ENCODE measurements around the gene IFITM1.
"Not testable (repeated sequence)": the region's sequence is repeated elsewhere in the genome, so short reads cannot be mapped to it uniquely, and the experiment has no call there.

IFITM1 gene

DNA sequence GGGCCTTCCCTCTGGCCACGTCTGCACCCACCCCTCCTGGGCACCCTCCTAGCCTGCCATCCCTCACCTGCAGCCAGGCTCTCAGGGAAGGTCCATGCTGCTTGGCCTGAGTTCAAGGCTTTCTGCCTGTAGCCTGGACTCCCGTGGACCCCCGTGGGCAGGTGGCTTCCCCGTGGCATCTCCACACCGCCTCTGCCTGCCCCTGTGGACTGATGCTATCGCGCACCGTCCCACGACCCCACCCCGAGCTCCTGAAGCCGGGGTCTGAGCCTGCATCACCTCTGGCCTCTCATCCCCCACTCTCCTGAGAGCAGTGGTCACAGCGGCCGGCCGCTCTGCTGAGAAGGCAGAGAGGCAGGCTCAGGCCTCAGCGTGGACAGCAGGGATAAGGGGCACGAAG is 19.1 kb upstream of the IFITM1 start:
- no peak for DNase-seq

DNA sequence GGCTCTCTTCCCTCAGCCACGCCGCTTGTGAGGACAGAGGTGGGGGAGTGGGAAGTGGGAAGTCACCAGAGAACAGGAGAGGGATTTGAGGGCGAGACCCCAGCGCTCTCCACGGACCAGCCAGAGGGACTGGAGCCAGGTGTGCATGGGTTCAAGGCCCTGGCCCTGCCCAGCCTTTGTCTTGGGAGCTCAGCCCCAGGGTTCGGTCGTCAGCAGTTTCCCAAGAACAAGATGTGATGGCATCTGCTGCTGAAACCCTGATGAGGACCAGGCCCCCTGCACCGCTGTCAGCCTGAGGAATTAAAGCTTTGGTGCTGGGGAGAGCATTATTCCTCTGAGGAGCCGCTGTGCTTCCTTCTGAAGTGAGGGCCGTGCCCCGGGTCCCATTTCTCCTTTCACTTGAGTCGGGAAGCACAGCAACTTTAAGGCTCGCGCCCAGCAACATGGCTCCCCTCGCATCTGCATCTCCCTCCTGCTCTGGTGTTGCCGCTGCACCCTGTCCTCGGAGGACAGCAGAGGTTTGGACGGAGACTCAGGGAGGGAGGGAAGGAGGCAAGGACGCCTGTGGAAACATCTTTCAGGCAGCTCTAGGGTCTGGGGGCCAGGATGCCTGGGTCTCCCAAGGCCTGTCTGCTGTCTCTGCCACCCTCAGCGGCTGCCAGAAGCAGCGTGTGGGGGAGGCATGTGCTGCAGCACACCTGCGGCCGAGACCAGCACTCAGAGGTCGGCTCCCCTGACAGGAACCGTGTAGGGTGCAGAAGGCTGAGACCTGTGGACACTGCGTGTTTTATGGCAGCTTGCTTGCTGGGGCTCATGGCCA is 18.3 kb upstream of the IFITM1 start:
- no peak for DNase-seq

DNA sequence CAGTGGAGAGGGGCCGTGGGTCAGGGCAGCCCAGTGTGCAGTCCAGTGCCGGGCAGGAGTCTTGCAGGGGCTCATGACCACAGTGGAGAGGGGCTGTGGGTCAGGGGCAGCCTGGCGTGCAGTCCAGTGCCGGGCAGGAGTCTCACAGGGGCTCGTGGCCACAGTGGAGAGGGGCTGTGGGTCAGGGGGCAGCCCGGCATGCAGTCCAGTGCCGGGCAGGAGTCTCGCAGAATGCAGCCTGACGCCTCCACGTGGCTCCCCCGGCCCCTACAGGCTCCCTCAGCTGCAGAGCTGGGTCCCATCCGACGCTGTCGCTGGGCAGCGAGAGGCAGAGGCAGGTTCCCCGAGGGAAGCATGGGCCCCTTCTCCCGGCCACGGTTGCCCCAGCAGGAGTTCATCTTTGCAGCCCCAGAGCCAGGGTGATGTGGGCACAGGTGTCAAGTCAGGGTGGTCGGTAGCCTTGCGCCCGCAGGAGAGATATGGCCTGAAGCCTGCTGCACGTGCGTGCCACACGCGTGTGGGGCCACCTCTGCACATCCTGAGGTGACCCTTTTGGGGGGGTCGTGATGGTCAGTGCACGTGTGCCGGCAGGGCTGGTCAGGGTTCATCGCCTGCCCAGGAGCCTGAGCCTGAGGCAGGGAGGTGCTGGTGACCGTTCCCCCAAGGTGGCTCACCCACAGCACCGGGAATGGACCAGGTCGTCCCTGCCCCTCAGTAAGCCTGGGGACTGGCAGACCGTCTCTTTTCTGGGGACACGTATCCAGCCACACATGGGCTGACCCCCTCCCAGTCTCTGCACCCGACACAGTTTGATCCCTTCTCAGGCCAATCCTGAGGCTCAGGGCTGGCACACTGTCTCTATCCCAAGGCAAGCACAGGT is 17.4 kb upstream of the IFITM1 start:
- no peak for DNase-seq

DNA sequence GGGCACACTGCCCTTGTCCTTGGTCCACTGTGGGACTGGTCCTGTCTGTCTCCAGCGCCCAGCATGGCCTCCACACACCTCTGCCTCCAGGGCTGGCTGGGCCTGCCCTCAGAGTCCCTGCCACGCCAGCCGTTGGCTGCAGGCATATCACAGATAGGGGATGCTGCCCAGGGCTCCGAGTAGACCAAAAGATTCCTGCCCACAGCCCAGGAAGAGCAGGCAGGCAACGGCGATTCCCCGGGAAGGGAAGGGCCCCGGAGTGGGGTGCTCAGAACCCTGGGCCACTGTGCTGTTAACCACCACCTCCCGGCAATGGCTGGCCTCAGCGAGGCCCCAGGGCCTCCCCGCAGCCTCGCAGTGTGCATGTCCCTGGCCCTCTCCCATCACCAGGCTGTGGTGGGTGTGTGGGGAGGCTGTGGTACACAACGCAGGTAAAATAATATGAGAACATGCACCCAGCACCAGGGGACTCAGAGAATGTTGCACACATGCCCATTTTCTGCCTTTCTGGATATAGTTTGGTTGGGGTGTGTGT is 16.7 kb upstream of the IFITM1 start:
- DNase-seq = no peak

DNA sequence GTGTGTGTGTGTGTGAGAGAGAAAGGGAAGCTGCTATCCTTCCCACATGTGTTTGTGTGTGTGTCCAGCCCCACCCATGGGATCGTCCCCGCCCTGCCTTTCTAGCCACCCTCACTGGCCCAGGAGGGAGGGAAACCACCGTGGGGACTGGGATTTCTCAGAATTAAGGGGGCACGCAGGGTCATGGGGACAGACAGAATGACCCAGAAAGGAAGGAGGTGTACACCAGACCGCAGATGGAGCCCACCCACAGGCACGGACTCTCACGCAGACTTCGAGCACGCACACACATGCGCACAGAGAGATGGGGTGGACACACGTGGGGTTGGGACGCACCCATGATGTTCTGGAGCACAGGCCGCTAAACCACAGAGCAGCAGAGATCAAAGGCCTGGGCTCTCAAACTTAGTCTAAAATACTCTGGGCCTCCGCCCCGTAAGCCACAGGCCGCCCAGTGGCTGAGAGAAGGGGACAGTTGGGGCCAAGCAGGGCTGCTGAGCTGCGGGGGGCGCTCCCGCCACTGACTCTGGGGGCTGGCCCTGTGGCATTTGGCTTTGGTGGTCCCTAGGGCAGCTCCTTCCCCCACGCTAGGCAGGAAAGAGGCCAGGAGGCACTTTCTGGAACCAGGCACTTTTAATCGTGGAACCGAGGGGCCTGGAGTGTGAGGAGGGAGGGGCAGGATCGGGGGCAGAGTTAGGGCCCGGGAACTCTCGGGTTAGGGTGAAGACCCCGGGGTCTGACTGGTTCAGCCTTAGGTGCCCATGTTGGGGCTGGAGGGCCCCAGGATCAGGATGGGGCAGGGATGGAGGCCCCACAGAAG is 16.0 kb upstream of the IFITM1 start:
- no peak for DNase-seq

DNA sequence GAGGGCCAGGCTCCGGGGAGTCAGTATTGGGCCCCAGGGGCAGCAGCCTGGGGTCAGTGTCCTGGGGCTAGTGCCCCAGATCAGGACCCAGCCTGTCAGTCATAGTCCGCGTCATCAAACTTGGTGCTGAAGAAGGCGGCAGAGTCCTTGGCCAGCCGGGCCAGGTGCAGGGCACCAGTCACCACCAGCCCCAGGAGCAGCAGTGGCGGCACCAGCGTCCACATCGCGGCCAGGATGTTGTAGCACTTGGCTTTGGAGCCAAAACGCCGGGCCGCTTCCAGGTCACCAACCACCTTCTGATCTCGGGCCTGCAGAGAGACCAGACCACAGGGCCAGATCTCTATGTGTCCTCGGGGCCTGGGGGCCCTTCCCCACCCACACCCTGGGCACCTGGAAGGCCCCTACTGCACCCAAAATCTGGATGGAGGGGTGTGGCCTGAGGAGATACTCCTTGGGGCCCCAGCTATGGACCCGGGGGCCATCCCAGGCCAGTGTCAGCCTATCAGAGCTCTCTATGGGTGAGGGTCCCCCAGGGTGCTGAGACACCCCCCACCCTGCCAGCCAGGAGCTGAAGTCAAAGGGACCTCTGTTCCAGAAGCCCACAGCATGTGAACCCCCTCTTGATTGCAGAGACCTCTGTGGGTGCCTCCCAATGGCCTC is 15.3 kb upstream of the IFITM1 start:
- no peak for DNase-seq

DNA sequence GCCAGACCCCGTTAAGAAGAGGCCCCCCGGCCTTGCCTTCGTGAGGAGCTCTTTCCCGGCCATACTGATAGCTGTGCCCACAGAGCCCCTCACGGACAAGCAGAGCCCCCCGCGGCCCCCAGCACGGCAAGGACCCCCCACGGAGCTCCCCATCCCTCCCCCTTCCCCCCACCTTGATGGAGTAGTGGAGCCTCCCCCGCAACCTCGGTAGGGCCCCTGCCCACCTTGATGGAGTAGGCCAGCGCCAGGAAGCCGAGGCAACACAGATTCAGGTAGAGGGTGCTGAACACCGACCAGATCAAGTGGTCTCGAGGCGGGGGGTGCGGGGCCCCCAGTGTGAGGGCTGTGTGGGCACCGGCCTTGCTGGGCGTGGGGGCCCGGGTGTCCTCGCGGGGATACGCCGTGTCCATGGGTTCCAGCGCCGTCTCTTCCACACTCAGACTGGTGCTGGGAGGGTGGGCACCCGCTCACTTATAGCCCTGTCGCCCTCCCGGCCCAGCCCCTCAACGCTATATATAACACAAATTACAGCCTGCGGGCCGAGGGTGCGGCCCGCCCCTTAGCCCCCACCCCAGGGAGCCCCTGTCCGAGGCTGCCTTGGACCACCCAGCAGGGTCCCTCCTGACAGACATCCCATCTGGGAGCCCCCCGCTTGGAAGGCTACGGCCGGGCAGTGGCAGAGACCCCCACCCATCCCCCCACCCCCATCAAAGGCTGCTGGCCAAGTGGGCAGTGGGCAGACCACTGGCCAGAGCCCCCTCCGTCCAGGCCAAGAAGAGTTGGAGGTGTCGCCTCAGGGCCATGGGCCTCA is 14.6 kb upstream of the IFITM1 start, which contains the start of gene IFITM5:
Gene IFITM5, minus strand, starts transcription at position 446 of the 811 bp plus-strand sequence. Its CDS starts 36 bp downstream, at position 410.
- DNase-seq = no peak

DNA sequence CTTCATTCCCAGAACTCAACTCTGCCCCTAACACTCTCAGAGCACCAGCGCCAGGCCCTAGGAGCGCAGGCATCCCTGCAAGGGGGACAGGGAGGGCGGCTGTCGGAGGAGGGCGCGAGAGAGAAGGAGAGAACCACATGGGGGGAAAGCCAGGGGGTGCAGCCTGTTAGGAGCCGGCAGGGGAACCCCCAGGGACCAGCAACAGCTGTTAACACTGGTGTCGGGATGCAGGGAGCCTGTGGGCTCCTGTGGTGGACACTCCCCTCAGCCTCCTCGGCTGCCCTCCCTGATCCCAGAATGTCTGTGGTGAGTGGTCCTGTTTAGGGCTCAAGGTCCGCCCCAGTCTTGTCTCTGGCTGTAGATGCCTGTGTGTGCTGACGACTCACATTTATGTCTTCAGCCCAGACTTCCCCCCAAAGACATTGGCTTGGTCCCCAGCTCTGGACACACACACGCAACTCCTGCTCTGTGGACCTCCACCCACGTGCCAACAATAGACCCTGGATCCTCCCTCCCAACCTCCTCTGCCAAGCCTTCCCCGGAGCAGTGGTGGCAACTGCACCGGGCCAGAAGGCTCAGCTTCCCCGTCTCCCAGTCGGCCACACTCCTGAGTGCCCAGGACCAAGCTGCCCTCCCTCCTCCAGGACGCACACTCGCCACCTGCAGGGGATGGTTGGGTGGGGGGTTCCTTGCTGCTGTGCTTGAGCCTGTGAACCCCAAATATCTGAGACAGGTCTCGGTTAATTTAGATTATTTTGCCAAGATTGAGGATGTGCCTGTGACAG is 13.7 kb upstream of the IFITM1 start:
- DNase-seq = no peak

DNA sequence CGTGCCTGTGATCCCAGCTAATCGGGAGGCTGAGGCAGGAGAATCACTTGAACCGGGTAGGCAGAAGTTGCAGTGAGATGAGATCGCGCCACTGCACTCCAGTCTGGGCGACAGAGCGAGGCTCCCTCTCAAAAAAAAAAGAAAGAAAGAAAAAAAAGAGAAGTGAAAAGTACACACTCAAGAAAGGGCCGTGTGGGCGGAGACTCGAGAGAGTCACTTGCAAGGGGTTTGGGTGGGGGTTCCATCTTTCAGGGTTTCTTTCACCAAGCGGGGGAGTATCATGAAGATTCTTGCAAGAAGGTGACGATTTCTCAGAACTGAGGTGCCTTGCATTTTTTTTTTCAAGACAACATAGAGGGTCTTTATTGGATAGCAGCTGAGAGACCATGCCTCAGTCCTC is 10.5 kb upstream of the IFITM1 start:
- no peak for DNase-seq

DNA sequence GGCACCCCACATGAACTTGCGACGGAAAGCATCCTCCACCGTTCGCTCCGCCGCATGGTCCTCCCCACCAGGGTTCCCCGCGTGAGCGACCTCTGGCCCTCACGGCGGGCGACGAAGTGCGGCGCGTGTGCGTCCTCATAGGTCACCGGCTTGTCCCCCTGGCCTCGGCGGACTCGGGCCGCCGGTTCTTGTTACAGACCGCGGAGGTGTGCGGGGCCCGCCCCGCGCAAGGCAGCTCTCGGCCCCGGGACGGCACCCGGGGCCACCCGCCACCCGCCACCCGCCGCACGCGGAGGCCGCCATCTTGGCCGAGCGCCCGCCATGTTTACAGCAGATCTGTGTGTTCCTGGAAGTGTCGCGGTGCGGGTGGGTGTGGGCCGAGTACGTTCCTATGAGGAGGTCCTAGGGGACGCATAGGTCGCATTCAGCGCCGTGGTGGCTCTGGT is 9.8 kb upstream of the IFITM1 start:
- no peak for DNase-seq

DNA sequence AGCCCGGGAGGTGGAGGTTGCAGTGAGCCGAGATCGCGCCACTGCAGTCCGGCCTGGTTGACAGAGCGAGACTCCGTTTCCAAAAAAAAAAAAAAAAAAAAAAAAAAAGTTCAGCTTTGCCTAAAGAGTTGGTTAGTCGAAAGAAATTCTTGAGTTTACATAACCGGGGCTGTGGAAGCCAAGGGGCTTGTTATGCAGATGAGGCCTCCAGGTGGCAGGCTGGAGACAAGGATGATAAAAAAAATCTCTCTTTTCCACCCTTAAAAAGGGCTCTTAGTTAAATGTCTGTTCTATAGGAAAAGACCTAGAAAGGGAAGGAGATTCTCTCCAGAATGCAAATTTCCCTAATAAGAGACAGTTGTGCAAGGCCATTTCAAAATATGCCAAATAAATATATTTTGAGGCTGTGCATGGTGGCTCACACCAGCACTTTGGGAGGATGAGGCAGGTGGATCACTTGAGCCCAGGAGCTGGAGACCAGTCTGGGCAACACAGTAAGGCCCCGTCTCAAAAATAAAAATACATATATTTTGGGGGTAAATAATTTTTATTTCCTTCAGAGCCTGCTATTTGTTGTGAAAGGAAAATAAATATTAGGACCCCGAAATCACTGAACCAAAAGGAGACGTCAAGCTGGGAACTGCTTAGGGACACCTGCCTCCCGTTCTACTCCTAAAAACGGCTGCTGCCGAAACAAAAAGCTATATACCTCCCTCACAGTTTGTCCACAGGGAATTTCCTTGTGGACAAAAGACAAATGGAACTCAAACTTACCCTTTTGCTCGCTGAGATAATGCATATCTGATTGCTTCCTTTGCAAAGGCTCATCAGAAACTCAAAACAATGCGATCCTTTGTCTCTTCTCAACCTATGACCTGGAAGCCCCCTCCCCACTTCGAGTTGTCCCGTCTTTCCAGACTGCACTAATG is 8.7 kb upstream of the IFITM1 start:
- DNase-seq = peak; percentile 64

DNA sequence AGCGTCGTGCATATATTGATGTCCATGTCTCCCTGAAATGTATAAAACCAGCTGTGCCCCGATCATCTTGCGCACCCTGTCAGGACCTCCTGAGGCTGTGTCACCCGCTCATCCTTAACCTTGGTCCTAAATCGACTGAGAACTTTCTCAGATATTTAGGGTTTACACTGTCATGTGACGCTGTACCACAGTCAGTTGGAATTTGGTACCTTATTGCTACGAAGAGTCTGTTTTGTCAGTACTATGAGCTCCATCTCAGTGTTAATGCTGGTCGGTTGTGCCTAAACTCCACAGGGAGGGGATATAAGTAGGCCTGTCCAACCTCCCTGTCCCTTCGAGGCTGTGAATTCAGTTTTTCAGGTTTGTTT is 8.0 kb upstream of the IFITM1 start:
- no peak for DNase-seq

DNA sequence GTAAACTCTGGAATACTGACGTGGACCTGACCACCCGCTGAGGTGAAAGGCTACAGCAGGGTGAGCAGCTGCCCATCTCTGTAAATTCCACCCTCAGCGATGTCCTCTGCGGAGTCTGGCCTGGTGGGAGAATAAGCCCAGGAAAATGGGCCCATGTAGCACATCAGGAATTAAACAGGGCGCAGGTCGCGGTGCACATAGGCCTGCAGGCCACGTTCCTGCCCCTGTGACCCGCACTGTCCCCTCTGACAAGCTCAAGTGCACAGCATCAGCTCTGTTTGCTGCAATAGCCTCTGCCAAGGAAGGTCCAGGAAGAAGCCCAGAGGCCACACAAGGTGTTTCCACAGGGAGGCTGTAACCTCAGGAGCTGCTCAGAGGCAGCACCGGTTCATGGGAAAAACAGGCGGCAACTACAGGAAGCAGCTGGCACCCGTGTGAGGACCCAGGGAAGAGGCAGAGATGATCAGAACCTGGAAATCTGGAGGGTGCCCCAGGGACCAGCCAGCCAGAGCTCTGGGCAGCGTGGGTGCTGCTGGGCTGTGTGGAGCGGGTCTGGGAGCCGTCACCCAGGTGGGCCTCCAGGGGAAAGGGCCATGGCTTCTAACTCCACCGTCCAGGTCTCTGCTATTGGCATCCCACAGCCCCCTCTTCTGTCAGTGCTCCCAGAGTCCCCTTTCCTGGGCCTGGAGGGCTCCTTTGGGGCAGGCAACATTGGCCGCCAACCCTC is 7.0 kb upstream of the IFITM1 start:
- no peak for DNase-seq

DNA sequence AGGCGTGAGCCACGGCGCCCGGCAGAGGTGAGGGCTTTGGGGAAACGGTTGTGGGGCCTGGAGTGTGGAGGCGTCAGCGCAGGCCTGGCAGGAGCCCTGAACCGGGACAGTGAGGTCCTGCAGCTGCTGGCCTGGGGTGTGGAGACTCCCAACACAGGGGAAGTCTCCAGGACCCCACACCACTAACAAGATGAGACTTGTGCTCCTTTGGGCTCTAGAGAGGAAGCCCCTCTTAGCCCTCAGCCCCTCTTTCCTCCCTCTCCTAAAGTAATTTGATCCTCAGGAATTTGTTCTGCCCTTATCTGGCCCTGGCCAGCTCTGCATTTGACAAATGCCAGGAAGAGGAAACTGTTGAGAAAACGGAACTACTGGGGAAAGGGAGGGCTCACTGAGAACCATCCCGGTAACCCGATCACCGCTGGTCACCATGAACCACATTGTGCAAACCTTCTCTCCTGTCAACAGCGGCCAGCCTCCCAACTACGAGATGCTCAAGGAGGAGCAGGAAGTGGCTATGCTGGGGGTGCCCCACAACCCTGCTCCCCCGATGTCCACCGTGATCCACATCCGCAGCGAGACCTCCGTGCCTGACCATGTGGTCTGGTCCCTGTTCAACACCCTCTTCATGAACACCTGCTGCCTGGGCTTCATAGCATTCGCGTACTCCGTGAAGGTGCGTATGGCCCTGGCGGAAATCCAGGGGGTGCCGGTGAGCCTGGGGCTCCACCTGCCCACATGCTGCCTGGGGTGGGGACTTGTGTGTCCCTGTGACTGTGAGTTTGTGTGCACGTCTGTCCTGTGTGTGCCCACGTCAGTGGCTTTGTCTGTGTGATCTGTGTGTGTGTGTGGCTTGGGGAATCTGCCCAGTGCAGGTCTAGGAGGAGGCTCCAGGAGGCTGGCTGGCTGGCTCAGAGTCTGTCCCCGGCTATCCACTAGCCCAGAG is 5.8 kb upstream of the IFITM1 start, which contains the start of gene IFITM2:
Gene IFITM2, plus strand, starts transcription at position 51 of the 943 bp plus-strand sequence. Its CDS starts 377 bp downstream, at position 428.
- peak; percentile 38 for DNase-seq

DNA sequence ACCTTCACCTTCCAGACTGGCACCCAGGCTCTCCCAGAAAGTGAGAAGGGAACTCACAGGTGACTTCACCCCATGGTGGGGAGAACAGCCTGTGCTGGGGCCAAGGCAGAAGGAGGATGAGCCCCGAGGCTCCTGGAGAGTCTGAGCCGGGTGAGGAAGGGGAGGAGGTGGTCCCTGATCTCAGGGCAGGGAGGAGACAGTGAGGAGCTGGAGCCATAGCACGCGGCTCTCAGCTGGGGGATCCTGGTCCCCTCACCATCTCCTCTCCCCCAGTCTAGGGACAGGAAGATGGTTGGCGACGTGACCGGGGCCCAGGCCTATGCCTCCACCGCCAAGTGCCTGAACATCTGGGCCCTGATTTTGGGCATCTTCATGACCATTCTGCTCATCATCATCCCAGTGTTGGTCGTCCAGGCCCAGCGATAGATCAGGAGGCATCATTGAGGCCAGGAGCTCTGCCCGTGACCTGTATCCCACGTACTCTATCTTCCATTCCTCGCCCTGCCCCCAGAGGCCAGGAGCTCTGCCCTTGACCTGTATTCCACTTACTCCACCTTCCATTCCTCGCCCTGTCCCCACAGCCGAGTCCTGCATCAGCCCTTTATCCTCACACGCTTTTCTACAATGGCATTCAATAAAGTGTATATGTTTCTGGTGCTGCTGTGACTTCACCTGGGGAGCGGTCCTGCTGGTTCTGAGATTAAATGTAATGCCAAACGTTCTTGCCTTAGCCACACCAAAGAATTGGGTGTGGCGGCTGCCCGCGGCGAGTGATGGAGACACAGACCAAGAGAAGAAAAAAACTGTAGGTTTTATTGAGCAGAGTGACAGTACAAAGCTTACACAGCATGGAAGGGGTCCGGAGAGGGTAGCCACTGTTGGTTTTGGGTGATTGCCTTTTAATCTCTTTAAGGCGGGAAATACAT is 4.8 kb upstream of the IFITM1 start:
- peak; percentile 38 for DNase-seq

DNA sequence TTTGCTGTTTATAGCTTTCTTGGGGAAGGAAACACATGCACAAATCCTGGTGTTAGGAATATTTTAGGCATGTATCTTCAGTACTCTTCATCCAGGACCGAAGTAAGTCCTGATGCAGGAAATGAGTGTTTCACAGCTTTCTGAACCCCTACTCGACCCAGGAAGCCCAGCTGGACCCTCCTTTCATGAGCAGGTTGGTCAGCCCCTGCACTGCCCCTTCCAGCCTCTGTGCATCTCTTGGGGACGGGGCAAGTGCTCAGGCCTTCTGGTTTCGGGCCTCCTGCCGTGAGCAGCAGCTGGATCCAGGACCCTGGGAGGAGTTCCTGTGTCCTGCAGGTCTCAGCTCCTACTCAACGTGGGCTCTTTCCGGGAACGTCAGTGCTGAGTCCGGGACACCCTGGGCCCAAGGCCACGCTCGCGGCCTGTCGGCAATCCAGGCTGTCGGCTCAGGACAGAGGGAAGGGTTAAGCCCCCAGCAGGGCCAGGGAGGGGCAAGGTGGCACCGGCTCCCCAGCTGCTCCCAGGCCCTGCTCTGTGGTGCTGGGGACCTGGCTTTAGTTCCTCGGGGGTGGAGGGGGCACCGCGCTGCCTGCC is 3.8 kb upstream of the IFITM1 start:
- not testable (repeated sequence) for DNase-seq

All from activated gamma-delta T cell treated with Interleukin-2 at 50 U/mL for 16 hours (primary cell).